ENCODE results near the gene IKZF3.

Gene IKZF3

GRCh38 chr17:39757931-39758873 lies 105.9 kb downstream of the IKZF3 start:
- no peak for TF ChIP-seq CTCF (IDR thresholded peaks at IDR 0.05; ENCODE audit: insufficient read depth, low read length, poor library complexity, severe bottlenecking)
- peak; percentile 62 for DNase-seq (ENCODE audit: extremely low read depth, insufficient read length)
- H3K36me3 ChIP-seq (ENCODE audit: control insufficient read depth, insufficient read depth, low read length), result peaks cover 4% of the 10 kb centered on the region
- H3K4me3 ChIP-seq (replicated peaks; ENCODE audit: low read depth, low read length), result no peak overlapping the region
- H3K27me3 ChIP-seq (replicated peaks; ENCODE audit: control insufficient read depth, insufficient read depth, low read length), result no peaks in the 10 kb centered on the region

GRCh38 chr17:39757176-39757662 lies 106.9 kb downstream of the IKZF3 start:
- peaks cover 2% of the 10 kb centered on the region for H3K36me3 ChIP-seq (ENCODE audit: control insufficient read depth, insufficient read depth, low read length)
- no peak for TF ChIP-seq CTCF (IDR thresholded peaks at IDR 0.05; ENCODE audit: insufficient read depth, low read length, poor library complexity, severe bottlenecking)
- no peak overlapping the region for H3K4me3 ChIP-seq (replicated peaks; ENCODE audit: low read depth, low read length)
- DNase-seq (ENCODE audit: extremely low read depth, insufficient read length), result no peak
- H3K27me3 ChIP-seq (replicated peaks; ENCODE audit: control insufficient read depth, insufficient read depth, low read length), result no peaks in the 10 kb centered on the region

- TF ChIP-seq CTCF (IDR thresholded peaks at IDR 0.05; ENCODE audit: insufficient read depth, low read length, poor library complexity, severe bottlenecking), result no peak
- peak overlapping the region; percentile 21 for H3K4me3 ChIP-seq (replicated peaks; ENCODE audit: low read depth, low read length)
- H3K36me3 ChIP-seq (ENCODE audit: control insufficient read depth, insufficient read depth, low read length), result no peaks in the 10 kb centered on the region; the same call in none of the 2 replicates
- no peaks in the 10 kb centered on the region for H3K27me3 ChIP-seq (replicated peaks; ENCODE audit: control insufficient read depth, insufficient read depth, low read length)
- peak; percentile 44 for DNase-seq (ENCODE audit: extremely low read depth, insufficient read length)
Measured at GRCh38 chr17:39756380-39757079, 107.6 kb downstream of the IKZF3 start.

GRCh38 chr17:39755554-39756379 lies 108.3 kb downstream of the IKZF3 start:
- Histone ChIP-seq H3K27me3 (replicated peaks; ENCODE audit: control insufficient read depth, insufficient read depth, low read length) (no peaks in the 10 kb centered on the region), H3K36me3 (ENCODE audit: control insufficient read depth, insufficient read depth, low read length) (no peaks in the 10 kb centered on the region; the same call in none of the 2 replicates), H3K4me3 (replicated peaks; ENCODE audit: low read depth, low read length) (peak overlapping the region; percentile 69)
- peak; percentile 80 for DNase-seq (ENCODE audit: extremely low read depth, insufficient read length)
- TF ChIP-seq CTCF (IDR thresholded peaks at IDR 0.05; ENCODE audit: insufficient read depth, low read length, poor library complexity, severe bottlenecking), result no peak

GRCh38 chr17:39754958-39755553 lies 109.1 kb downstream of the IKZF3 start:
- Histone ChIP-seq H3K36me3 (ENCODE audit: control insufficient read depth, insufficient read depth, low read length) (no peaks in the 10 kb centered on the region; the same call in 1 of the 2 replicates), H3K4me3 (replicated peaks; ENCODE audit: low read depth, low read length) (peak overlapping the region; percentile 69), H3K27me3 (replicated peaks; ENCODE audit: control insufficient read depth, insufficient read depth, low read length) (no peaks in the 10 kb centered on the region)
- TF ChIP-seq CTCF (IDR thresholded peaks at IDR 0.05; ENCODE audit: insufficient read depth, low read length, poor library complexity, severe bottlenecking), result no peak
- no peak for DNase-seq (ENCODE audit: extremely low read depth, insufficient read length)

Measured in GM06990 (cell line).